K562 (cell line): ENCODE data around the gene C15orf61. TPM values are rescaled to one million over a fixed set of nuclear protein-coding genes. Genes with fewer than 3 reads are reported as not detected.

Experiments
- ATAC-seq: fragments of 200-7000 bp; cut with Tn5 transposase; 3 replicates; pipeline ENCODE4 v1.9.1; 2020; ENCODE audit warnings: moderate library complexity
- BruUV-seq: library from RNA; stranded (reverse); fragments of 400-500 nt; replicated peaks from 2 replicates; lab custom pipeline; 2021; lab: Mats Ljungman, UMichigan
- CTCF ChIA-PET: fragments of 300-600 bp; formaldehyde crosslinking; extraction: SDS; loops from one replicate; lab custom pipeline; 2021; ENCODE audit warnings: low intra/inter-chr PET ratio; lab: Yijun Ruan, JAX
- POLR2A ChIA-PET: fragments of 300-600, 350-650 bp; sonication (Branson Sonifier 250); formaldehyde crosslinking; extraction: SDS; loops from one replicate; lab custom pipeline; 2021; ENCODE audit warnings: antibody characterized with exemption, inconsistent platforms; lab: Yijun Ruan, JAX
- DNase-seq, 4 experiments: peaks; one replicate each; pipeline versions ENCODE4 v3.0.0 to v3.0.0-alpha.2; 2011 to 2018; ENCODE audit warnings: low spot score in 3 of 4, mixed read lengths in 3 of 4; ENCODE audit errors: extremely low read depth in 1 of 4
- FAIRE-seq: peaks from 2 replicates; lab custom pipeline; 2011; peaks lifted over from hg19 to GRCh38; lab: Jason Lieb, UNC
- H2AFZ ChIP-seq: 2 replicates; pipeline ENCODE4 v1.6.0; 2011; ENCODE audit warnings: low read depth, low read length, control low read depth, inconsistent platforms
- H3K27ac ChIP-seq: fragments of 200-600 bp; 3 replicates; pipeline ENCODE4 v1.8.0; 2011; ENCODE audit warnings: low read depth, mild to moderate bottlenecking, control low read depth, inconsistent platforms, low read length, moderate library complexity, mixed read lengths; ENCODE audit errors: extremely low read depth
- H3K27me3 ChIP-seq, 2 experiments: fragments of 300-600 bp in 1 of 2; 2 replicates in 1 of 2; 3 replicates in 1 of 2; pipeline versions ENCODE4 v1.6.0 to v1.8.0; 2011; ENCODE audit warnings: inconsistent platforms in 2 of 2, low read length in 2 of 2, mild to moderate bottlenecking in 1 of 2, mixed read lengths in 1 of 2, moderate library complexity in 1 of 2; ENCODE audit not compliant: control insufficient read depth in 2 of 2, insufficient read depth in 2 of 2
- H3K36me3 ChIP-seq: fragments of 300-600 bp; 3 replicates; pipeline ENCODE4 v1.8.0; 2011; ENCODE audit warnings: mild to moderate bottlenecking, low read length, inconsistent platforms; ENCODE audit not compliant: control insufficient read depth, insufficient read depth
- H3K4me1 ChIP-seq, 2 experiments: fragments of 200-600 bp in 1 of 2; replicated peaks in 1 of 2; 2 replicates in 1 of 2; 3 replicates in 1 of 2; pipeline versions ENCODE4 v1.5.1 to v1.8.0; 2011; ENCODE audit warnings: inconsistent platforms in 2 of 2, low read length in 2 of 2, mild to moderate bottlenecking in 1 of 2, mixed read lengths in 1 of 2, moderate library complexity in 1 of 2; ENCODE audit not compliant: control insufficient read depth in 2 of 2, insufficient read depth in 2 of 2
- H3K4me2 ChIP-seq: 2 replicates; pipeline ENCODE4 v1.6.1; 2011; ENCODE audit warnings: low read length, control low read depth, inconsistent platforms, mixed read lengths; ENCODE audit not compliant: insufficient read depth
- H3K4me3 ChIP-seq: fragments of 200-600 bp; sonication (generic), shearing (Covaris generic); 2 replicates; pipeline ENCODE4 v1.5.1; 2016; ENCODE audit warnings: control low read depth, inconsistent platforms
- H3K79me2 ChIP-seq: fragments of 200-600 bp; 3 replicates; pipeline ENCODE4 v1.8.0; 2011; ENCODE audit warnings: low read length, inconsistent platforms; ENCODE audit not compliant: control insufficient read depth, insufficient read depth
- H3K9ac ChIP-seq, 2 experiments: 2 replicates each; pipeline versions ENCODE4 v1.6.0 to v1.6.1; 2011; ENCODE audit warnings: low read depth in 2 of 2, low read length in 2 of 2, control low read depth in 1 of 2, inconsistent platforms in 1 of 2, mild to moderate bottlenecking in 1 of 2, mixed read lengths in 1 of 2; ENCODE audit not compliant: insufficient read depth in 1 of 2
- H3K9me1 ChIP-seq: one replicate; pipeline ENCODE4 v1.6.0; 2011; ENCODE audit warnings: inconsistent platforms, mild to moderate bottlenecking, low read length, moderate library complexity; ENCODE audit not compliant: control insufficient read depth, insufficient read depth
- H3K9me3 ChIP-seq: replicated peaks from 2 replicates; pipeline ENCODE4 v1.5.1; 2011; ENCODE audit warnings: low read depth, low read length, inconsistent platforms; ENCODE audit not compliant: control insufficient read depth, insufficient read depth
- H4K20me1 ChIP-seq: replicated peaks from 2 replicates; pipeline ENCODE4 v1.6.1; 2011; ENCODE audit warnings: low read length, inconsistent platforms, mixed read lengths; ENCODE audit not compliant: control insufficient read depth, insufficient read depth
- CCAR2 ChIP-seq: fragments of 200-400 bp; formaldehyde crosslinking; IDR thresholded peaks from 2 replicates; pipeline ENCODE4 v1.6.1; 2017; ENCODE audit warnings: mild to moderate bottlenecking, low read depth, low read length
- GABPB1 ChIP-seq: sonication (generic); formaldehyde crosslinking; IDR thresholded peaks from 2 replicates; pipeline ENCODE4 v1.8.0; 2022; ENCODE audit warnings: mild to moderate bottlenecking, missing genetic modification reagents
- MEIS2 ChIP-seq: fragments of 450-650 bp; IDR thresholded peaks from 2 replicates; pipeline ENCODE4 v1.6.1; 2014; ENCODE audit warnings: mild to moderate bottlenecking; ENCODE audit not compliant: partially characterized antibody
- PCBP2 ChIP-seq: fragments of 200-400 bp; formaldehyde crosslinking; IDR thresholded peaks from 2 replicates; pipeline ENCODE4 v1.6.1; 2018; ENCODE audit warnings: low read length, low read depth, mild to moderate bottlenecking, moderate library complexity; ENCODE audit not compliant: poor library complexity, severe bottlenecking
- SMAD1 ChIP-seq: fragments of 150-350 bp; IDR thresholded peaks from 2 replicates; pipeline ENCODE4 v1.6.1; 2014; ENCODE audit warnings: low read length, low read depth; ENCODE audit not compliant: partially characterized antibody
- SNIP1 ChIP-seq: fragments of 450-650 bp; IDR thresholded peaks from 2 replicates; pipeline ENCODE4 v1.7.1; 2017; ENCODE audit warnings: low read depth, mild to moderate bottlenecking
- SOX6 ChIP-seq: fragments of 450-650 bp; IDR thresholded peaks from 2 replicates; pipeline ENCODE4 v1.6.1; 2014; ENCODE audit warnings: mild to moderate bottlenecking
- ZNF184 ChIP-seq: sonication (generic); formaldehyde crosslinking; IDR thresholded peaks from 2 replicates; pipeline ENCODE4 v1.5.0; 2020; ENCODE audit warnings: missing genetic modification reagents
- ZNF57 ChIP-seq: fragments of 450-650 bp; formaldehyde crosslinking; IDR thresholded peaks from 2 replicates; pipeline ENCODE4 v1.4.0; 2020; ENCODE audit warnings: mild to moderate bottlenecking, moderate library complexity
- ZNF707 ChIP-seq: fragments of 250-450 bp; sonication (Bioruptor Pico); conservative IDR thresholded peaks from 2 replicates; pipeline ENCODE4 v1.8.0; 2022; ENCODE audit warnings: inconsistent platforms, mild to moderate bottlenecking, moderate library complexity
- WGBS: fragments of 100-300 bp; shearing (Covaris generic); methylation state at CpG from one replicate; pipeline ENCODE4 v1.1.6; 2016; ENCODE audit warnings: low coverage, mixed read lengths; ENCODE audit not compliant: insufficient coverage; ENCODE audit errors: missing lambda C conversion rate; 5-methylcytosine and 5-hydroxymethylcytosine counted together
- in situ Hi-C: fragments of 300-500 bp; cut with MboI; formaldehyde crosslinking; loops from 4 replicates; pipeline ENCODE4 v1.15.0; 2018; ENCODE audit warnings: inconsistent platforms, mixed read lengths
- intact Hi-C: fragments of 100-400 bp; cut with micrococcal nuclease; formaldehyde crosslinking; loops from 2 replicates; pipeline ENCODE4 v1.14.2; 2022
- polyA plus RNA-seq, 8 experiments: library from polyadenylated mRNA; depleted of rRNA in 4 of 8; stranded (reverse) in 5 of 8; unstranded in 3 of 8; fragments of >200 nt; fragmentation: Nextera tagmentation in 2 of 8; fragmentation: Illumina TruSeq in 1 of 8; extraction: Ambion mirVana in 2 of 8; extraction: Trizol in 1 of 8; gene quantifications; 2 replicates each; pipeline versions ENCODE4 v1.2.1 to v1.2.3, GENCODE V29; 2011 to 2014; ENCODE audit warnings: inconsistent platforms in 1 of 8, missing spikeins in 1 of 8
- total RNA-seq, 7 experiments: library from RNA; depleted of rRNA in 6 of 7; stranded (reverse); fragments of >200 nt in 6 of 7; fragmentation: Illumina TruSeq in 2 of 7; extraction: Trizol in 2 of 7; gene quantifications; 2 replicates each; pipeline versions ENCODE4 v1.2.1 to v1.2.3, GENCODE V29; 2011 to 2021; ENCODE audit warnings: low replicate concordance in 1 of 7
- TF ChIP-seq, protein P1 (sequence below): sonication (generic); formaldehyde crosslinking; IDR thresholded peaks from 2 replicates; pipeline ENCODE4 v1.8.1; 2023; ENCODE audit warnings: mild to moderate bottlenecking, missing genetic modification reagents
- TF ChIP-seq, protein P2 (sequence below): sonication (generic); formaldehyde crosslinking; IDR thresholded peaks from 2 replicates; pipeline ENCODE4 v1.8.0; 2022; ENCODE audit warnings: missing genetic modification reagents, mild to moderate bottlenecking, borderline replicate concordance
- TF ChIP-seq, protein P3 (sequence below), 2 experiments: IDR thresholded peaks in 1 of 2; conservative IDR thresholded peaks in 1 of 2; 2 replicates each; pipeline ENCODE4 v1.6.1; 2016; ENCODE audit warnings: low read depth in 2 of 2, mild to moderate bottlenecking in 1 of 2, missing compliant biosample characterization in 1 of 2, missing genetic modification characterization in 1 of 2, moderate library complexity in 1 of 2
- TF ChIP-seq, protein P4 (sequence below): fragments of 450-650 bp; IDR thresholded peaks from 2 replicates; pipeline ENCODE4 v1.6.1; 2016; ENCODE audit warnings: low read depth, mild to moderate bottlenecking, moderate library complexity

Gene C15orf61
- total and polyA plus RNA-seq, 9 of the 15 experiments (the other 6 are each of a cell fraction or from before 2014, with no cell fraction given), result 1.6 to 10.5 (median 4.3) TPM

DNA sequence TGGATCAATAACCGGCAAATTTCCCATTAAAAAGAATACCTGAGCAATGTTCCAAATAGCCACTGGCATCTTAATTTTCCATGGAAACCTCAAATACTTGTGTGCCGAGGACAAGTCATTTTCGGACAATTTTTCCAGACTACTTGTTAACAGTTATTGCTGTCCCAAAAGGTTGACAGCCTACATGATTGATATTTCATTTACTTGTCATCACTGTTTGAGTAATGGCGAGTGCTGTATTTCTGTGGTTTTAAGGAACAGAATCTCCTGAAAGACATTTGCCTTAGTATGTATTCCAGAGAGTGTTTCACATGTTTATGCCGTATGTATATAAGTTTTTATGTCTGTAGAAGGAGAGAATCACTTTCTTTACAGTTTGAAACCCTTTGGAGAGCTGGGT is 58.2 kb downstream of the C15orf61 start:
- ChIA-PET POLR2A (interaction anchor here (1.0 kb wide), 1 partner anchor 22 kb away, joined by 3 read pairs; no protein-coding TSS in a partner anchor), CTCF (no interaction called here)
- H3K4me2 ChIP-seq, result no peak overlapping the region
- H3K79me2 ChIP-seq, result no peaks in the 10 kb centered on the region
- no peaks in the 10 kb centered on the region for H3K9me1 ChIP-seq
- no peaks in the 10 kb centered on the region for H3K9me3 ChIP-seq
- no peaks in the 10 kb centered on the region for H3K27me3 ChIP-seq
- FAIRE-seq, result no peak
- H3K4me1 ChIP-seq, result no peaks in the 10 kb centered on the region
- no peak overlapping the region for H3K4me3 ChIP-seq
- in situ Hi-C loops (no loop called here), intact Hi-C loops (no loop called here)
- no peak overlapping the region for H3K9ac ChIP-seq
- no TSS peak for BruUV-seq
- H4K20me1 ChIP-seq, result no peaks in the 10 kb centered on the region
- no peak for ATAC-seq
- 30% methylated on average over 5 of the region's 5 CpGs for WGBS
- no peak overlapping the region for H3K27ac ChIP-seq
- DNase-seq, result peak in 1 of 4 experiments; percentile 16
- no peaks in the 10 kb centered on the region for H3K36me3 ChIP-seq
- no peak overlapping the region for H2AFZ ChIP-seq
- TF ChIP-seq, protein P1, sequence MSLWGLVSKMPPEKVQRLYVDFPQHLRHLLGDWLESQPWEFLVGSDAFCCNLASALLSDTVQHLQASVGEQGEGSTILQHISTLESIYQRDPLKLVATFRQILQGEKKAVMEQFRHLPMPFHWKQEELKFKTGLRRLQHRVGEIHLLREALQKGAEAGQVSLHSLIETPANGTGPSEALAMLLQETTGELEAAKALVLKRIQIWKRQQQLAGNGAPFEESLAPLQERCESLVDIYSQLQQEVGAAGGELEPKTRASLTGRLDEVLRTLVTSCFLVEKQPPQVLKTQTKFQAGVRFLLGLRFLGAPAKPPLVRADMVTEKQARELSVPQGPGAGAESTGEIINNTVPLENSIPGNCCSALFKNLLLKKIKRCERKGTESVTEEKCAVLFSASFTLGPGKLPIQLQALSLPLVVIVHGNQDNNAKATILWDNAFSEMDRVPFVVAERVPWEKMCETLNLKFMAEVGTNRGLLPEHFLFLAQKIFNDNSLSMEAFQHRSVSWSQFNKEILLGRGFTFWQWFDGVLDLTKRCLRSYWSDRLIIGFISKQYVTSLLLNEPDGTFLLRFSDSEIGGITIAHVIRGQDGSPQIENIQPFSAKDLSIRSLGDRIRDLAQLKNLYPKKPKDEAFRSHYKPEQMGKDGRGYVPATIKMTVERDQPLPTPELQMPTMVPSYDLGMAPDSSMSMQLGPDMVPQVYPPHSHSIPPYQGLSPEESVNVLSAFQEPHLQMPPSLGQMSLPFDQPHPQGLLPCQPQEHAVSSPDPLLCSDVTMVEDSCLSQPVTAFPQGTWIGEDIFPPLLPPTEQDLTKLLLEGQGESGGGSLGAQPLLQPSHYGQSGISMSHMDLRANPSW (CRISPR knock-in tag), result no peak
- TF ChIP-seq, protein P2, sequence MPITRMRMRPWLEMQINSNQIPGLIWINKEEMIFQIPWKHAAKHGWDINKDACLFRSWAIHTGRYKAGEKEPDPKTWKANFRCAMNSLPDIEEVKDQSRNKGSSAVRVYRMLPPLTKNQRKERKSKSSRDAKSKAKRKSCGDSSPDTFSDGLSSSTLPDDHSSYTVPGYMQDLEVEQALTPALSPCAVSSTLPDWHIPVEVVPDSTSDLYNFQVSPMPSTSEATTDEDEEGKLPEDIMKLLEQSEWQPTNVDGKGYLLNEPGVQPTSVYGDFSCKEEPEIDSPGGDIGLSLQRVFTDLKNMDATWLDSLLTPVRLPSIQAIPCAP, result no peak
- TF ChIP-seq MEIS2 (peak; percentile 98), ZNF184 (CRISPR knock-in tag) (no peak), GABPB1 (no peak), ZNF57 (CRISPR knock-in tag) (no peak), SMAD1 (no peak), SOX6 (no peak), PCBP2 (no peak), SNIP1 (no peak), ZNF707 (CRISPR knock-in tag) (no peak), CCAR2 (no peak)
- TF ChIP-seq, protein P3, sequence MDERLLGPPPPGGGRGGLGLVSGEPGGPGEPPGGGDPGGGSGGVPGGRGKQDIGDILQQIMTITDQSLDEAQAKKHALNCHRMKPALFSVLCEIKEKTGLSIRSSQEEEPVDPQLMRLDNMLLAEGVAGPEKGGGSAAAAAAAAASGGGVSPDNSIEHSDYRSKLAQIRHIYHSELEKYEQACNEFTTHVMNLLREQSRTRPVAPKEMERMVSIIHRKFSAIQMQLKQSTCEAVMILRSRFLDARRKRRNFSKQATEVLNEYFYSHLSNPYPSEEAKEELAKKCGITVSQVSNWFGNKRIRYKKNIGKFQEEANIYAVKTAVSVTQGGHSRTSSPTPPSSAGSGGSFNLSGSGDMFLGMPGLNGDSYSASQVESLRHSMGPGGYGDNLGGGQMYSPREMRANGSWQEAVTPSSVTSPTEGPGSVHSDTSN (CRISPR knock-in tag; IDR thresholded peaks at IDR 0.05; ENCODE audit: low read depth), result peak; percentile 54
- TF ChIP-seq, protein P3 (tag; conservative IDR thresholded peaks at IDR 0.05; ENCODE audit: low read depth), result peak; percentile 99
- TF ChIP-seq, protein P4, sequence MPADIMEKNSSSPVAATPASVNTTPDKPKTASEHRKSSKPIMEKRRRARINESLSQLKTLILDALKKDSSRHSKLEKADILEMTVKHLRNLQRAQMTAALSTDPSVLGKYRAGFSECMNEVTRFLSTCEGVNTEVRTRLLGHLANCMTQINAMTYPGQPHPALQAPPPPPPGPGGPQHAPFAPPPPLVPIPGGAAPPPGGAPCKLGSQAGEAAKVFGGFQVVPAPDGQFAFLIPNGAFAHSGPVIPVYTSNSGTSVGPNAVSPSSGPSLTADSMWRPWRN, result no peak
